ENCODE measurements around the gene CXCL9.

DNA sequence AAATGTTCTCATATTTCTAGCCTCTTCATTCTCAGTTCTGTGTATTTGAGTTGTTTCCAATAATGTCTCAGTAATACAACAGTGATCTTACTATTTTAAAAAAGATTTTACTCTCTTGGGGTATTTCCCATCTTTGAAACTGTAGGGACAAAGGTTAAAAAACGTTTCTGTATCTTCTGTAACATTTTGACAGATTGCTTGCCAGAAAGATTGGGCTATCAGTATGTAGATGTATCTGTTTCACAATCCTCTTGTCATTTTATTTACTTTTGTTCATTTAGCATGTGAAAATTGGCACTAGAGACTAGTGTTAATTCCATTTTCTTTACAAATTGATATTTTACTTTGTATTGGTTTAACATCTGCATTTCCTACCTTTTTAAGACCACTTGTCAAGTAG, 6.2 kb upstream of the CXCL9 start:
- TF ChIP-seq, protein P1, sequence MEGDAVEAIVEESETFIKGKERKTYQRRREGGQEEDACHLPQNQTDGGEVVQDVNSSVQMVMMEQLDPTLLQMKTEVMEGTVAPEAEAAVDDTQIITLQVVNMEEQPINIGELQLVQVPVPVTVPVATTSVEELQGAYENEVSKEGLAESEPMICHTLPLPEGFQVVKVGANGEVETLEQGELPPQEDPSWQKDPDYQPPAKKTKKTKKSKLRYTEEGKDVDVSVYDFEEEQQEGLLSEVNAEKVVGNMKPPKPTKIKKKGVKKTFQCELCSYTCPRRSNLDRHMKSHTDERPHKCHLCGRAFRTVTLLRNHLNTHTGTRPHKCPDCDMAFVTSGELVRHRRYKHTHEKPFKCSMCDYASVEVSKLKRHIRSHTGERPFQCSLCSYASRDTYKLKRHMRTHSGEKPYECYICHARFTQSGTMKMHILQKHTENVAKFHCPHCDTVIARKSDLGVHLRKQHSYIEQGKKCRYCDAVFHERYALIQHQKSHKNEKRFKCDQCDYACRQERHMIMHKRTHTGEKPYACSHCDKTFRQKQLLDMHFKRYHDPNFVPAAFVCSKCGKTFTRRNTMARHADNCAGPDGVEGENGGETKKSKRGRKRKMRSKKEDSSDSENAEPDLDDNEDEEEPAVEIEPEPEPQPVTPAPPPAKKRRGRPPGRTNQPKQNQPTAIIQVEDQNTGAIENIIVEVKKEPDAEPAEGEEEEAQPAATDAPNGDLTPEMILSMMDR (optimal IDR thresholded peaks at IDR 0.05 in 1 of 3, IDR thresholded peaks at IDR 0.05 in 1 of 3, conservative IDR thresholded peaks at IDR 0.05 in 1 of 3; ENCODE audit: extremely low read depth in 1 of 3, insufficient read depth in 2 of 3, low read length in 3 of 3), result no peak
- no peak for TF ChIP-seq EZH2 (IDR thresholded peaks at IDR 0.05; ENCODE audit: low read length)
